Peyer's patch (tissue), 4 donors: ENCODE results near the gene R3HDM2.

ENCODE experiments used
- POLR2A ChIP-seq, 2 donors: fragments of 450-650 bp; IDR thresholded peaks; one replicate each; pipeline ENCODE4 v1.5.1; 2017; ENCODE audit warnings: antibody characterized with exemption in 2 of 2, mild to moderate bottlenecking in 2 of 2, moderate library complexity in 2 of 2
- TF ChIP-seq, protein P1 (sequence below), 6 experiments: fragments of 450-650 bp in 4 of 6; fragments of 200-600 bp in 2 of 6; sonication (generic) in 1 of 6; IDR thresholded peaks; one replicate each; pipeline ENCODE4 v1.5.1; 2017 to 2019; ENCODE audit warnings: antibody characterized with exemption in 6 of 6, mild to moderate bottlenecking in 3 of 6, moderate library complexity in 1 of 6

GRCh38 chr12:57471661-57472060 is 40.8 kb upstream of the R3HDM2 start:
- TF ChIP-seq, protein P1, sequence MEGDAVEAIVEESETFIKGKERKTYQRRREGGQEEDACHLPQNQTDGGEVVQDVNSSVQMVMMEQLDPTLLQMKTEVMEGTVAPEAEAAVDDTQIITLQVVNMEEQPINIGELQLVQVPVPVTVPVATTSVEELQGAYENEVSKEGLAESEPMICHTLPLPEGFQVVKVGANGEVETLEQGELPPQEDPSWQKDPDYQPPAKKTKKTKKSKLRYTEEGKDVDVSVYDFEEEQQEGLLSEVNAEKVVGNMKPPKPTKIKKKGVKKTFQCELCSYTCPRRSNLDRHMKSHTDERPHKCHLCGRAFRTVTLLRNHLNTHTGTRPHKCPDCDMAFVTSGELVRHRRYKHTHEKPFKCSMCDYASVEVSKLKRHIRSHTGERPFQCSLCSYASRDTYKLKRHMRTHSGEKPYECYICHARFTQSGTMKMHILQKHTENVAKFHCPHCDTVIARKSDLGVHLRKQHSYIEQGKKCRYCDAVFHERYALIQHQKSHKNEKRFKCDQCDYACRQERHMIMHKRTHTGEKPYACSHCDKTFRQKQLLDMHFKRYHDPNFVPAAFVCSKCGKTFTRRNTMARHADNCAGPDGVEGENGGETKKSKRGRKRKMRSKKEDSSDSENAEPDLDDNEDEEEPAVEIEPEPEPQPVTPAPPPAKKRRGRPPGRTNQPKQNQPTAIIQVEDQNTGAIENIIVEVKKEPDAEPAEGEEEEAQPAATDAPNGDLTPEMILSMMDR (IDR thresholded peaks at IDR 0.05) = no peak
- TF ChIP-seq POLR2A (IDR thresholded peaks at IDR 0.05) = no peak
